HG02943 (cell line): ENCODE results near the gene RAB30.
"Not testable (repeated sequence)": the region's sequence is repeated elsewhere in the genome, so short reads cannot be mapped to it uniquely, and the experiment has no call there.

Experiments
- ATAC-seq: cut with Tn5 transposase; IDR thresholded peaks from one replicate; pipeline ENCODE4 v1.9.1; 2021; ENCODE audit warnings: mild to moderate bottlenecking, low read depth, moderate library complexity; ENCODE audit not compliant: unreplicated experiment

The RAB30 gene

GRCh38 chr11:82960779-82961143 is 110.9 kb downstream of the RAB30 start:
- ATAC-seq, result peak; percentile 34

- peak; percentile 90 for ATAC-seq
Measured at GRCh38 chr11:82959987-82960778, 111.5 kb downstream of the RAB30 start.

DNA sequence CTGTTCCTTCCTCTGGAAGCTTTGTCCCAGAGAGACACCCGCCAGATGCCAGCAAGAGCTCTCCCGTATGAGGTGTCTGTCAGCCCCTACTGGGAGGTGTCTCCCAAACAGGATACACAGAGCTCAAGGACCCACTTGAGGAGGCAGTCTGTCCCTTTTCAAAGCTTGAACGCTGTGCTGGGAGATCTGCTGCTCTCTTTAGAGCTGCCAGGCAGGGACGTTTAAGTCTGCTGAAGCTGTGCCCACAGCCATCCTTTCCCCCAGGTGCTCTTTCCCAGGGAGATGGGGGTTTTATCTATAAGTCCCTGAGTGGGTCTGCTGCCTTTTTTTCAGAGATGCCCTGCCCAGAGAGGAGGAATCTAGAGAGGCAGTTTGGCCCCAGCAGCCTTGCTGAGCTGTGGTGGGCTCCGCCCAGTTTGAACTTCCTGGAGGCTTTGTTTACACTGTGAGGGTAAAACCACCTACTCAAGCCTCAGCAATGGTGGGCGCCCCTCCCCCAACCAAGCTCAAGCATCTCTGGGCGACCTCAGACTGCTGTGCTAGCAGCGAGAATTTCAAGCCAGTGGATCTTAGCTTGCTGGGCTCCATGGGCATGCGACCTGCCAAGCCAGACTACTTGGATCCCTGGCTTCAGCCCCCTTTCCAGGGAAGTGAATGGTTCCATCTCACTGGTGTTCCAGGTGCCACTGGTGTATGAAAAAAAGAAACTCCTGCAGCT is 115.8 kb downstream of the RAB30 start:
- ATAC-seq, result not testable (repeated sequence)

DNA sequence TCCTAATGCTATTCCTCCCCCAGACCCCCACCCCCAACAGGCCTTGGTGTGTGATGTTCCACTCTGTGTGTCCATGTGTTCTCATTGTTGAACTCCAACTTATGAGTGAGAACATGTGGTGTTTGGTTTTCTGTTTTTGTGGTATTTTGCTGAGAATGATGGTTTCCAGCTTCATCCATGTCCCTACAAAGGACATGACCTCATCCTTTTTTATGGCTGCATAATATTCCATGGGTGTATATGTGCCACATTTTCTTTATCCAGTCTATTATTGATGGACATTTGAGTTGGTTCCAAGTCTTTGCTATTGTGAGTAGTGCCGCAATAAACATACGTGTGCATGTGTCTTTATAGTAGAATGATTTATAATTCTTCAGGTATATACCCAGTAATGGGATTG is 121.2 kb downstream of the RAB30 start:
- ATAC-seq, result not testable (repeated sequence)

DNA sequence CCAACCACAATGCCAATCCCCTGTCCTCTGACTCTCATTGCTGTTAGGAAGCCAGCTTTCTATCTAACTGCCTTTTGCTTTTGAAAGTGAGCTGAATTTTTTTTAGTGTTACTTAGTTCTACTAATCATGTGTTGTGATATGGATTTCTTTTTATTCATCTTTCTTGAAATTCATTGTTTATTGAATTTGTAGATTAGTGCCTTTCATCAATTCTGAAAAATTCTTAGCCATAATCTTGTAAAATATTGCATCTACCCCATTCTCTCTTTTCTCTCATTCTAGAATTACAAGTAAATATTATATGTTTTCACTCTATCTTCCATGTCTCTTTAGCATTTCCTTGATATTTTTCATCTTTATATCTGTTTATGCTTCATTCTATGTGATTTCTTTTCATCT is 122.3 kb downstream of the RAB30 start:
- ATAC-seq, result no peak

DNA sequence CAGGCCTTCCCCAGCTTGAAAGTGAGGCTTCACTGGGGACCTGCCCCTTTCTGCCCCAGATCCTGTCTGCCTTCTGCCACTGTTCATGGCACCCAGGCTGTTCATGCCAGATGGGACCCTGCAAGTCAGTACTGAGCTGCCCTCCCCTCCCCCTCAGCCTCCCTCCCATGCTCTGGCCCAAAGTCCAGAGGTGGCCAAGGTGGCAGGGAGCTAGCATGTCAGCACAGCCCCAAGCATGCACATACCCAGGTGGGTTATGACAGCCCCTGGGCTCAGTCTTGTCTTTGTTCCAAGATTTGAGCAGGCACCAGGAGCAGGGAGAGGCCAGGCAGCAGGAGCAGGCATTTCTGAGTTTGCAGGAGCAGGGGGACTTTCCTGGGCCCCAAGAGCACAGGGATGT is 126.0 kb downstream of the RAB30 start:
- ATAC-seq, result no peak

DNA sequence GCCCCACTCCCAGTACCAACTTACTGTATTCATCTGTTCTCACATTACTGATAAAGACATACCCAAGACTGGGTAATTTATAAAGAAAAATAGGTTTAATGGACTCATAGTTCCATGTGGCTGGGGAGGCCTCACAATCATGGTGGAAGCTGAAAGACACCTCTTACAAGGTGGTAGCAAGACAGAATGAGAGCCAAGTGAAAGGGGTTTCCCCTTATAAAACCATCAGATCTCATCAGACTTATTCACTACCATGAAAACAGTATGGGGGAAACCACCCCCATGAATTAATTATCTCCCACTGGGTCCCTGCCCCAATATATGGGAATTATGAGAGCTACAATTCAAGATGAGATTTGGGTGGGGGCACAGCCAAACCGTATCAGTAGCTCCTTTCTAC is 126.7 kb downstream of the RAB30 start:
- ATAC-seq, result not testable (repeated sequence)

GRCh38 chr11:82944198-82944597 is 127.5 kb downstream of the RAB30 start:
- no peak for ATAC-seq

DNA sequence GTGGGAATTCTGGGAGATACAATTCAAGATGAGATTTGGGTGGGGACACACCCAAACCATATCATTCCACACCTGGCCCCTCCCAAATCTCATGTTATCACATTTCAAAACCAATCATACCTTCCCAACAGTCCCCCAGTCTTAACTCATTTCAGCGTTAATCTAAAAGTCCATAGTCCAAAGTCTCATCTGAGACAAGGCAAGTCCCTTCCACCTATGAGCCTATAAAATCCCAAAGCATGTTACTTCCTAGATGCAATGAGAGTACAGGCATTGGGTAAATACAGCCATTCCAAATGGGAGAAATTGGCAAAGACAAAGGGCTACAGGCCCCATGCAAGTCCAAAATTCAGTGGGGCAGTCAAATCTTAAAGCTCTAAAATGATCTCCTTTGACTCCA is 128.3 kb downstream of the RAB30 start:
- ATAC-seq, result not testable (repeated sequence)

DNA sequence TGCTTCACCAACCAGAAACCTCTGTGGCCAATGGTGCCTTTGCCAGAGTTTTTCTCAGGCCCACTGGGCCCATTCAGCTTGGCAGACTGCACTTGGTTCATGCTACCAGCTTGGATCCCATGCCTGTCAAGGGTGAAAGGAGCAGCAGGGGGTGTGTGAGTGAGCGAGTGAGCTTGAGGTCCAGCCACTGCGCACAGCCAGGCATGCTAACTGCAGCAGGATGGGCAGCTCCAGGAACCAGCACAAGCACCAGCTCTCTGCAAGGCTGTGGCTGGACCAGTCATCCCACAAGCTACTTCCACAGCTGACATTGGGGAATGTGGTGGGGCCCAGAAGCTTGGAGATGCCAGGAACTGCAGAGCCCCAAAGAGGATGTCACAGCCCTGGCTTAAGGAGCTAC is 129.3 kb downstream of the RAB30 start:
- ATAC-seq, result no peak

DNA sequence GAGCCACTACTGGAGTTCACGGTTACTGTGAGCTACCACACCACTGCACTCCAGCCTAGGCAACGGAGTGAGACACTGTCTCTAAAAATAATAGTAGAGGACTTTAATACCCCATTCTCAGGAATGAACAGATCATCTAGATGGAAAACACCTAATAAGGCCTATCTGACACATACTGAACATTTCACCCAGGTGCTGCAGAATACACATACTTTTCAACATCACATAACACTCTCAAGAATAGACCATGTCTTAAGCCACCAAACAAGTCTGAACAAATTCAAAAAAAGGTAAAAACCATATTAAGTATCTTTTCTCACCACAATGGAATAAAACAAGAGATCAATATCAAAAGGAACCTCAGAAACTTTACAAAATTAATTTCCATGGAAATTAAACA is 132.2 kb downstream of the RAB30 start:
- no peak for ATAC-seq

GRCh38 chr11:82937554-82937953 is 134.1 kb downstream of the RAB30 start:
- no peak for ATAC-seq

GRCh38 chr11:82936261-82936660 is 135.4 kb downstream of the RAB30 start:
- no peak for ATAC-seq

DNA sequence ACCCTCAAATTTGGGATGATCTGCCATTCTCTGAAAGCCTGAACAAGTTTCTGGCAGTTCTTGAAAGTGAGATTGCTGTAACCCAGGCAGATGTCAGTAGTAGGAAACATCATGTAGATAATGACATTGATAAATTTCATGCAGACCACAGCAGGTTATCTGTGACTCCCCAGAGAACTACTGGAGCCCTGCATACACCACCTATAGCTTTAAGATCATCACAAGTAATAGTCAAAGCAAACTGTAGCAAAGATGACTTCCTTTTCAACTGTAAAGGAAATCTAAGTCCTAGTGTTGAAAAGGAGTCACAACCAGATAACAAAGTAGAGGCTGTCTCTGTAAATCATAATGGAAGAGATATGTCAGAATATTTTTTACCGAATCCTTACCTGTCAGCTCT is 139.1 kb downstream of the RAB30 start:
- no peak for ATAC-seq

GRCh38 chr11:82930734-82931133 is 141.0 kb downstream of the RAB30 start:
- no peak for ATAC-seq

DNA sequence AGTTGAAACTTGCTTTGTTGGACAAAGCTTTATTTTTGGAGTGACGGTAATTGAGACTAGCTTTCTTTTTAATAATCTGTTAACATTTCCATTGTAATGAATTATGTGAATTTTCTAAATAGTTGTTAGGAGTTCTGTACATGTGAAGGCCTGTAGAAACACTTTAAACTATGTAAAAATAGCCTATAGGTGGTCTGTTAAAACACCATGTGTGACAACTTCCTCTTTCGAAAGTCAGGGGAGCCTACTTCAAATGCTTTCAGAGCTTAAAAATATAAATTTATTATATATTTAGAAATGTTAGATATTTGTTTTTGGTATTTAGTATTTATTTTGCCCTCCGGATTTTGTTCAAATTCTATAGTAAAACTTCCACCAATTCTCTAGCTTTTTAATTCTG is 141.5 kb downstream of the RAB30 start:
- ATAC-seq, result no peak

GRCh38 chr11:82929121-82929520 is 142.6 kb downstream of the RAB30 start:
- no peak for ATAC-seq

DNA sequence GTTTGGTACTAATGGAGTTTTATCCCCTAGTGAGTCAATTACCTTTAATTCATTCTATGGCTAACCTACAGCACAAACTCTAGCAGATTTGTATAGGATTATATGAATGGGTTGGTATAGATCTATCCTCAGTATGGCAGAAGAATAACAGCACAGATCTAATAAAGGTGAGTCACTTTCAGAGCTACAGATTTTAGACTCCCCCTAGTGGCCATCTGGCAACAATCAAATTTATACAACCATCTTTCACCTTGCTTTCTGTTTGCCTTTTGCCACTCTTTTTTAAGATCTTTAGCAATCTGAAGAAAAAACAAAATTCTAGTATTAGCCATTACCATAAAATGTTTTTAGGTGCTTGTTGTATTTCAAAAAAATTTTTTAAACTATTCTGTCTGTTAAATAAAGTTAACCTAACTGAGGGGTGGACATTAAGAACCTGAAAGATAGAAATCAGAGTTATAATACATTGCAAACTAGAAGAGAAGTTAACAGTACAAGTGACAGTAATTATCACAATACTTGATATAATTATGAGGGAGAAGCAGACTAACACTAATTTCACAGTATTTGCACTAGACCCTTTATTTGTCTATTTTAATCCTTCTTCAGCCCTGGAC is 144.3 kb downstream of the RAB30 start:
- peak; percentile 61 for ATAC-seq

DNA sequence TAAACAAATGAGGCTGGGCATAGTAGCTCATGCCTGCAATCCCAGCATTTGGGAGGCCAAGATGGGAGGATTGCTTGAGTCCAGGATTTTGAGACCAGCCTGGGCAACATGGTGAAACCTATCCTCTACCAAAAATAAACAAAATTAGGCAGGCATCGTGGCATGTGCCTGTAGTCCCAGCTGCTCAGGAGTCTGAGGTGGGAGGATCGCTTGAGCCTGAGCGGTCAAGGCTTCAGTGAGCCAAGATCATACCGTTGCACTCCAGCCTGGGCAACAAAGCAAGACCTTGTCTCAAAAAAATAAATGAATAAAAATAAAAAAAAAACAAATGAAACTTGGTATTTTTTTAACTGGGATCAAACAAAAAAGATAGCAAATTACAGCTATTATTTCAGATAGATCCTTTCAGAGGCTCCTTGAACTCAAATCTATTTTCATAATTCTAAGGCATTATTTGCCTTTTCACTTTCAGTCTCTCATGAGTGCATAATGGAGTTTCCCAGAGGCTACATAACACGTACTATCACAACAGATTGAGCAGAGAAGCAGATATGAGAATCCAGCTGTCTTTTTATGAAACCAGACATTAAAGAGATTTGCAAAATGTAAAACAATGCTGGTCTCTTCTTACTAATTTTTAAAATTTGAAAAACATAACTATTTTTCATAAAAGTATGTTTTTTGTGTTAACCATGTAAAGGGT is 147.0 kb downstream of the RAB30 start:
- ATAC-seq, result no peak
